BE2C (cell line): Measurements from ENCODE around the gene KIAA1191. TPM values are rescaled to one million over a fixed set of nuclear protein-coding genes. Genes with fewer than 3 reads are reported as not detected.
"Not testable (repeated sequence)": the region's sequence is repeated elsewhere in the genome, so short reads cannot be mapped to it uniquely, and the experiment has no call there.

Experiments
- DNase-seq: peaks from one replicate; pipeline ENCODE4 v3.0.0-alpha.2; 2020
- H3K27me3 ChIP-seq: fragments of 250-450 bp; sonication (Bioruptor Pico); 2 replicates; pipeline ENCODE4 v1.5.1; 2020; ENCODE audit warnings: mild to moderate bottlenecking
- H3K36me3 ChIP-seq: fragments of 250-450 bp; sonication (Bioruptor Pico); 2 replicates; pipeline ENCODE4 v1.5.1; 2020; ENCODE audit warnings: mild to moderate bottlenecking
- H3K4me1 ChIP-seq: fragments of 250-450 bp; sonication (Bioruptor Pico); 2 replicates; pipeline ENCODE4 v1.5.1; 2020
- H3K4me3 ChIP-seq: 2 replicates; pipeline ENCODE4 v1.5.1; 2011; ENCODE audit warnings: low read depth, low read length
- H3K9me3 ChIP-seq: fragments of 250-450 bp; sonication (Bioruptor Pico); 2 replicates; pipeline ENCODE4 v1.5.1; 2020
- CTCF ChIP-seq: IDR thresholded peaks from 2 replicates; pipeline ENCODE4 v1.5.1; 2012; ENCODE audit warnings: mild to moderate bottlenecking, low read depth, low read length
- polyA plus RNA-seq: library from polyadenylated mRNA; unstranded; fragments of >200 nt; gene quantifications from one replicate; pipeline ENCODE4 v1.2.1, GENCODE V29; 2012; ENCODE audit warnings: low read depth, missing spikeins; ENCODE audit not compliant: insufficient read length, insufficient read depth

KIAA1191 gene, protein sequence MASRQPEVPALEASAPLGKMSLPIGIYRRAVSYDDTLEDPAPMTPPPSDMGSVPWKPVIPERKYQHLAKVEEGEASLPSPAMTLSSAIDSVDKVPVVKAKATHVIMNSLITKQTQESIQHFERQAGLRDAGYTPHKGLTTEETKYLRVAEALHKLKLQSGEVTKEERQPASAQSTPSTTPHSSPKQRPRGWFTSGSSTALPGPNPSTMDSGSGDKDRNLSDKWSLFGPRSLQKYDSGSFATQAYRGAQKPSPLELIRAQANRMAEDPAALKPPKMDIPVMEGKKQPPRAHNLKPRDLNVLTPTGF
- polyA plus RNA-seq, result 88.9 TPM

DNA sequence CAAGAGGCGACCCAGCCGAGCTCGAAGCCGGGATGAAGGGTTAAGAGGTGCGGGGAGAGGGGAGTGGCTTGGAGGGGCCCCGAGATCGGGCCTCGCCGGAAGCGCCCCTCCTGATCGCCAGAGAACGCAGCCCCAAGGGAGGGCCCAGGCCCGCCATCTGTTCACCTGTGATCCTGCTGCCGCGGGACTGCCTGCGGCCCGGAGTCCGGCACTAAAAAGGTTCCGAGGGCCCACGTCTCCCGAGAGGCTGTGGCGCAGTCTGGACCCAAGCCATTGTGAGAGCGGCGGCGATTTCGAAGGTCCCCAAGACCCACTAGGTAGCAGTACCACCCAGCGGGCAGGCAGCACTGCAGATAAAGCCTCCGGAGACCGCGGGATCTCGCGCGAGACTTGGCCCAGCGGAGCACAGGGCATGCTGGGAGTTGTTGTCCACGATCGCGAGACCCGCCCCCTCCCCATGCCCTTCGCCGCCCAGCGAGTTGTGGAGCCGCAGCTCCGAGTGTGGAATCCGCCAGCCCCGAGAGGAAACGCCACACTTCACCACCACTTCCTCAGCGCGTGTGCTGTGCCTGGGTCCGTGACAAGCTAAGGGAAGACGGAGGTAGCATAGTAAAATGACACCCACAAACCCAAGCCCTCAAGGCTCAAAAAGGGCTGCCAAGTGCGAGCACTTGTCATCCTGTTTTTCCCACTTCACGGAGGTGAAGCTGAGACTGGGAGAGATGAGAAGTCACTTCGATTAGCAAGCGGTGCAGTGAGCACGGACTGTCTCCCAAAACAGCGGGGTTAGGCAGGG, at the start of gene KIAA1191:
Gene KIAA1191, minus strand, starts transcription at position 328 of the 796 bp plus-strand sequence. CDS start 2,256 bp downstream, outside the sequence.
- DNase-seq, result peak; percentile 96
- H3K4me1 ChIP-seq, result no peaks in the 10 kb centered on the region
- no peaks in the 10 kb centered on the region for H3K9me3 ChIP-seq
- peaks cover 16% of the 10 kb centered on the region for H3K36me3 ChIP-seq
- H3K4me3 ChIP-seq, result peak within 1 kb of the TSS; percentile 99
- peak; percentile 39 for TF ChIP-seq CTCF
- no peaks in the 10 kb centered on the region for H3K27me3 ChIP-seq

- no peaks in the 10 kb centered on the region for H3K4me1 ChIP-seq
- no peak for DNase-seq
- no peak overlapping the region for H3K4me3 ChIP-seq
- no peak for TF ChIP-seq CTCF
- H3K9me3 ChIP-seq, result no peaks in the 10 kb centered on the region
- H3K27me3 ChIP-seq, result no peaks in the 10 kb centered on the region
- peaks cover 12% of the 10 kb centered on the region for H3K36me3 ChIP-seq
These were observed 49.1 kb upstream of the KIAA1191 start for GRCh38 chr5:176410486-176411180.

GRCh38 chr5:176409765-176410164, 48.2 kb upstream of the KIAA1191 start:
- H3K9me3 ChIP-seq, result no peaks in the 10 kb centered on the region
- TF ChIP-seq CTCF, result no peak
- peaks cover 12% of the 10 kb centered on the region for H3K36me3 ChIP-seq
- no peak overlapping the region for H3K4me3 ChIP-seq
- no peak for DNase-seq
- H3K4me1 ChIP-seq, result no peaks in the 10 kb centered on the region
- H3K27me3 ChIP-seq, result no peaks in the 10 kb centered on the region

DNA sequence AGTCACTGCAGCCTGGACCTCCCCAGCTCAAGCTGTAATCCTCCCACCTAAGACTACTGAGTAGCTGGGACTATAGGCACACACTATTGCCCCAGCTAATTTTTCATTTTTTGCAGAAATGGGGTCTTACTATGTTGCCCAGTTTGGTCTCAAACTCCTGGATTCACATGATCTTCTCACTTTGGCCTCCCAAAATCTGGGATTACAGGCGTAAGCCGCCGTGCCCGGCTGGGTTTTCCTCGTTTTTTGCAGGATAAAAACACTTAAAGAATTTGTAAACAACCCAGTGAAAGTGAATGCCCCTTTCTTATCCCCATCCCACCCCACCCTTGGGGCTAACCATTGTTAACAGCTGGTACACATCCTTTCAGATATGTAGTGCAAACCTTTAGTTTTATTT, 47.0 kb upstream of the KIAA1191 start:
- no peak for DNase-seq
- peaks cover 12% of the 10 kb centered on the region for H3K36me3 ChIP-seq
- H3K27me3 ChIP-seq, result no peaks in the 10 kb centered on the region
- no peaks in the 10 kb centered on the region for H3K9me3 ChIP-seq
- no peaks in the 10 kb centered on the region for H3K4me1 ChIP-seq
- H3K4me3 ChIP-seq, result no peak overlapping the region
- no peak for TF ChIP-seq CTCF

GRCh38 chr5:176408252-176408573, 46.6 kb upstream of the KIAA1191 start:
- not testable (repeated sequence) for H3K4me3 ChIP-seq, H3K9me3 ChIP-seq, H3K4me1 ChIP-seq, DNase-seq, H3K27me3 ChIP-seq
- H3K36me3 ChIP-seq, result peaks cover 12% of the 10 kb centered on the region

DNA sequence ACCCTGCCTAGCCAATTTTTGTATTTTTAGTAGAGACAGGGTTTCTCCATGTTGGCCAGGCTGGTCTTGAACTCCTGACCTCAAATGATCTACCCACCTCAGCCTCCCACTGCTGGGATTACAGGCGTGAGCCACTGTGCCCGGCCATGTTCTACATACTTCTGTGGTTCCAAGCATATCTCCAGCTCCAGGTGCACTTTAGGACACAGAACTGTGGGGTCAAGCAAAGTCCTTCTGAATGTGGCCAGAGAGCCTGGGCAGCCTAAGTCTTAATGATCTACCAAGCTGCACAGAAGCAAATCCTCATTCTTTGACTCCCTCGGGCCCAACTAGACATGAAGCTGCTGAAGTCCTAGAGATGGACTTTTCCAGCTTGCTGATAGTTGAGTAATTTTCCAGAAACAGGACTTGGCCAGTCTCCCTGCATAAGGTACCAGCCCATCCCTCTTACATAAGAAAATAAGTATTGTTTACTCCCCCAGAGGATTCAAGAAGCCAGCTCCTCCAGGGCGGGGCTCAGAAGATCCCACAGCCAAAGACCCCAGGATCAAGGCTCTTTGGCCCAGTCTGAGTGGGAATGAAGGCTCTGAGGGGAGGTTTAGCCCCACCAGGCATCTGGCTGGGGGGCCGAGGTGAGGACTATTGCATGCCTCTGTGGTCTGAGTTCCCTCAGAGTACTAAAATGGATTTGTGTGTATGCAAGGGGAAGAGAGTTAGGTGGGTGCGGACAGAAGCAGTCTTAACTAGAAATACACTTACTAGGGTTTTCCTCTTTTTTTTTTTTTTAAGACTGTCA, 46.1 kb upstream of the KIAA1191 start:
- H3K27me3 ChIP-seq, result no peaks in the 10 kb centered on the region
- no peak for TF ChIP-seq CTCF
- H3K4me1 ChIP-seq, result no peaks in the 10 kb centered on the region; the same call in 1 of the 2 replicates
- peaks cover 12% of the 10 kb centered on the region for H3K36me3 ChIP-seq
- no peaks in the 10 kb centered on the region for H3K9me3 ChIP-seq
- H3K4me3 ChIP-seq, result no peak overlapping the region
- DNase-seq, result no peak
